Measurements from ENCODE around the gene LRIG1. TPM values are rescaled to one million over a fixed set of nuclear protein-coding genes. Genes with fewer than 3 reads are reported as not detected.
A peak's percentile ranks its signal among the peaks of the same experiment; 100 is the strongest.

The LRIG1 gene
- total RNA-seq, 1 donor from 2014 or later = 169 TPM

- Histone ChIP-seq H3F3A (ENCODE audit: low read depth) (peaks cover 21% of the 10 kb centered on the region), H3K4me2 (peak overlapping the region; percentile 7), H2AFZ (replicated peaks) (no peak overlapping the region), H4K20me1 (ENCODE audit: low read depth) (peaks cover 100% of the 10 kb centered on the region), H3K27ac (peak overlapping the region; percentile 64), H3K4me1 (peaks cover 78% of the 10 kb centered on the region), H3K9ac (no peak overlapping the region), H3K4me3 (no peak overlapping the region), H3K79me2 (ENCODE audit: low read depth) (peaks cover 100% of the 10 kb centered on the region), H3K9me3 (ENCODE audit: low read depth) (no peaks in the 10 kb centered on the region), H3K36me3 (no peaks in the 10 kb centered on the region), H3K27me3 (no peaks in the 10 kb centered on the region)
- no peaks in the 10 kb centered on the region for H3K9me3 Mint-ChIP-seq
- peaks cover 74% of the 10 kb centered on the region for H3K4me1 Mint-ChIP-seq
- H3K27ac Mint-ChIP-seq = peak overlapping the region; percentile 62
- H3K36me3 Mint-ChIP-seq = peaks cover 19% of the 10 kb centered on the region
- DNase-seq (ENCODE audit: low spot score) = no peak
- H3K27me3 Mint-ChIP-seq (ENCODE audit: insufficient read depth, low read depth) = peaks cover 5% of the 10 kb centered on the region
- TF ChIP-seq EZH2phosphoT487 (IDR thresholded peaks at IDR 0.05) (no peak), EZH2 (IDR thresholded peaks at IDR 0.05) (no peak), CTCF (IDR thresholded peaks at IDR 0.05) (no peak)
- H3K4me3 Mint-ChIP-seq = no peak overlapping the region
These were observed 61.0 kb downstream of the LRIG1 start for GRCh38 chr3:66439666-66440344.

- H3K4me3 ChIP-seq = no peak overlapping the region
- H3K4me1 Mint-ChIP-seq = peaks cover 66% of the 10 kb centered on the region
- no peak overlapping the region for H3K4me3 Mint-ChIP-seq
- H3K27ac ChIP-seq = no peak overlapping the region
- no peak overlapping the region for H3K9ac ChIP-seq
- H3K9me3 ChIP-seq (ENCODE audit: low read depth) = no peaks in the 10 kb centered on the region
- peak overlapping the region; percentile 26 for H3K4me2 ChIP-seq
- H3K4me1 ChIP-seq = peaks cover 76% of the 10 kb centered on the region
- no peak overlapping the region for H2AFZ ChIP-seq (replicated peaks)
- no peaks in the 10 kb centered on the region for H3K9me3 Mint-ChIP-seq
- no peak for DNase-seq (ENCODE audit: low spot score)
- TF ChIP-seq EZH2 (IDR thresholded peaks at IDR 0.05) (no peak), EZH2phosphoT487 (IDR thresholded peaks at IDR 0.05) (no peak), CTCF (IDR thresholded peaks at IDR 0.05) (no peak)
- peaks cover 23% of the 10 kb centered on the region for H3K36me3 Mint-ChIP-seq
- peaks cover 100% of the 10 kb centered on the region for H4K20me1 ChIP-seq (ENCODE audit: low read depth)
- no peaks in the 10 kb centered on the region for H3K27me3 ChIP-seq
- peaks cover 2% of the 10 kb centered on the region for H3K27me3 Mint-ChIP-seq (ENCODE audit: insufficient read depth, low read depth)
- peaks cover 100% of the 10 kb centered on the region for H3K79me2 ChIP-seq (ENCODE audit: low read depth)
- no peaks in the 10 kb centered on the region for H3K36me3 ChIP-seq
- H3K27ac Mint-ChIP-seq = no peak overlapping the region
- H3F3A ChIP-seq (ENCODE audit: low read depth) = peaks cover 7% of the 10 kb centered on the region
These were observed 62.8 kb downstream of the LRIG1 start for GRCh38 chr3:66438046-66438445.

GRCh38 chr3:66437341-66437929 lies 63.4 kb downstream of the LRIG1 start:
- peak overlapping the region; percentile 70 for H3K27ac ChIP-seq
- H3K9me3 Mint-ChIP-seq = no peaks in the 10 kb centered on the region
- H3K4me1 ChIP-seq = peaks cover 74% of the 10 kb centered on the region
- H3K9ac ChIP-seq = no peak overlapping the region
- H3K4me3 ChIP-seq = no peak overlapping the region
- no peak overlapping the region for H3K4me3 Mint-ChIP-seq
- peaks cover 100% of the 10 kb centered on the region for H4K20me1 ChIP-seq (ENCODE audit: low read depth)
- H3K27me3 ChIP-seq = no peaks in the 10 kb centered on the region
- peaks cover 23% of the 10 kb centered on the region for H3K36me3 Mint-ChIP-seq
- TF ChIP-seq CTCF (IDR thresholded peaks at IDR 0.05) = no peak
- H3K4me2 ChIP-seq = peak overlapping the region; percentile 26
- H3K27me3 Mint-ChIP-seq (ENCODE audit: insufficient read depth, low read depth) = peaks cover 2% of the 10 kb centered on the region
- H3K9me3 ChIP-seq (ENCODE audit: low read depth) = no peaks in the 10 kb centered on the region
- H3K4me1 Mint-ChIP-seq = peaks cover 62% of the 10 kb centered on the region
- H3K36me3 ChIP-seq = no peaks in the 10 kb centered on the region
- peaks cover under 1% of the 10 kb centered on the region for H3F3A ChIP-seq (ENCODE audit: low read depth)
- peaks cover 100% of the 10 kb centered on the region for H3K79me2 ChIP-seq (ENCODE audit: low read depth)
- DNase-seq (ENCODE audit: low spot score) = no peak
- no peak overlapping the region for H3K27ac Mint-ChIP-seq
- H2AFZ ChIP-seq (replicated peaks) = no peak overlapping the region

Measured in neural progenitor cell (in vitro differentiated cells).